Measurements from ENCODE around the gene ZBTB43. TPM values are rescaled to one million over a fixed set of nuclear protein-coding genes. Genes with fewer than 3 reads are reported as not detected.

ZBTB43 gene
- total RNA-seq, 2 donors from 2014 or later = 17.4 to 24.2 TPM

DNA sequence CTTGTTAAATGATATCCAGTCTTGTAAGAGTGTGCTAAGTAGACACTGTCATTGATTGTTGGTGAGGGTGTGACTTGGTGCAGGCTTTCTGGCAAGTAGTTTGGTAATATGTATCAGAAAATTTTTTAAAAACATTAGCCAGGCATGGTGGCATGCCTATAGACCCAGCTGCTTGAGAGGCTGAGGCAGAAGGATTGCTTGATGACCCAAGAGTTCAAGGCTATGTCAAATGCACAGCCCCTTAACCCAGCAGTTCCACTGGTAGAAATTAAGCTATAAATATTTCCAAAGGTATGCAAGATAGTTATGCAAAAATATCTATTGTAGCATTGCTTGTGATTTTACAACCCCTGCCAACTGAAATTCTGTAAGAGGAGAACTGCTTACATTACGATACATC, 24.2 kb downstream of the ZBTB43 start:
- no peaks in the 10 kb centered on the region for H3K27me3 Mint-ChIP-seq (ENCODE audit: insufficient read depth)
- DNase-seq = no peak
- H3K9me3 Mint-ChIP-seq = no peaks in the 10 kb centered on the region
- peaks cover 50% of the 10 kb centered on the region for H3K36me3 Mint-ChIP-seq (ENCODE audit: low read depth)
- no peak overlapping the region for H3K27ac Mint-ChIP-seq
- Histone ChIP-seq H3K4me1 (ENCODE audit: control insufficient read depth, insufficient read depth, low read length) (no peaks in the 10 kb centered on the region), H3K9ac (ENCODE audit: extremely low read depth, low read length, poor library complexity, severe bottlenecking) (no peak overlapping the region), H3K27me3 (ENCODE audit: control insufficient read depth, insufficient read depth, low read length, poor library complexity, severe bottlenecking) (no peaks in the 10 kb centered on the region), H3K27ac (ENCODE audit: low read depth, low read length) (no peak overlapping the region), H3K9me3 (ENCODE audit: control insufficient read depth, low read length) (no peaks in the 10 kb centered on the region), H3K36me3 (ENCODE audit: control insufficient read depth, insufficient read depth, low read length) (peaks cover 40% of the 10 kb centered on the region), H3K4me3 (ENCODE audit: low read length) (no peak overlapping the region)
- no peak overlapping the region for H3K4me3 Mint-ChIP-seq
- no peak for TF ChIP-seq CTCF (conservative IDR thresholded peaks at IDR 0.05)
- peaks cover 7% of the 10 kb centered on the region for H3K4me1 Mint-ChIP-seq
- 100% methylated on average over 1 of the region's 1 CpG; no CpG with 5 or more reads in 1 of the 2 experiments for WGBS, 2 experiments (ENCODE audit: insufficient coverage in 1 of 2, insufficient read length in 1 of 2)

DNA sequence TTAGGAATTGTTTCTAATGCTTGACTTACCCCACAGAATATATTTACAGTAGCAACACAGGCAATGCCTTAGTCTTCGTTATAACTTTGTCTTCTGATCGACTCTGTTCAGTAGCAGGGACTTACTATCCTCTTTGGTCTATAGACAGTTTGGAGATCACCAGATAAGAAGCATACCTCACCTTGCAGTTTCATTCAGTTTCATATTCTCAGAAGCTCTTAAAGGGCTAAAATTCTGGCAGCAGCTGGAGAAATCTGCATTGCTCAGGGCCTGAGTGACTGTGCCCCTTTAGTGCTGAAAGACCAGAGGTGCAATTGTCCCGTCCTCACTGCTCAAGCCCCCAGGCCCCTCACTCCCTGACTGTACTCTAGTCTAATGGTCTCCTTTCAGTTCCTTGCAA, 26.0 kb downstream of the ZBTB43 start:
- no peak for DNase-seq
- Mint-ChIP-seq H3K4me1 (no peaks in the 10 kb centered on the region), H3K27me3 (ENCODE audit: insufficient read depth) (no peaks in the 10 kb centered on the region)

DNA sequence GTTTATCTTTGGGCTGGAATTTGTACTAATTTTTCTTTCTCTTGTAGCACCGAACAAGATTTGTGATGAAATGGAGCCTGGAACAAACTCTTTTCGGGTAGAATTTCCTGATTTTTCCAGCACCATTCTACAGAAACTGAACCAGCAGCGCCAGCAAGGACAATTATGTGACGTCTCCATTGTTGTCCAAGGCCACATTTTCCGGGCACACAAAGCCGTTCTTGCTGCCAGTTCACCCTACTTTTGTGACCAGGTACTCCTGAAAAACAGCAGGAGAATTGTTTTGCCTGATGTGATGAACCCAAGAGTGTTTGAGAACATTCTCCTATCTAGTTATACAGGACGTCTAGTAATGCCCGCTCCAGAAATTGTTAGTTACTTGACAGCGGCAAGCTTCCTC, 27.6 kb downstream of the ZBTB43 start:
- Histone ChIP-seq H3K9ac (ENCODE audit: extremely low read depth, low read length, poor library complexity, severe bottlenecking) (no peak overlapping the region), H3K4me1 (ENCODE audit: control insufficient read depth, insufficient read depth, low read length) (no peaks in the 10 kb centered on the region), H3K4me3 (ENCODE audit: low read length) (no peak overlapping the region), H3K36me3 (ENCODE audit: control insufficient read depth, insufficient read depth, low read length) (peaks cover 47% of the 10 kb centered on the region), H3K27ac (ENCODE audit: low read depth, low read length) (no peak overlapping the region), H3K9me3 (ENCODE audit: control insufficient read depth, low read length) (no peaks in the 10 kb centered on the region), H3K27me3 (ENCODE audit: control insufficient read depth, insufficient read depth, low read length, poor library complexity, severe bottlenecking) (no peaks in the 10 kb centered on the region)
- H3K4me1 Mint-ChIP-seq = no peaks in the 10 kb centered on the region
- no peaks in the 10 kb centered on the region for H3K9me3 Mint-ChIP-seq
- WGBS, 2 experiments (ENCODE audit: insufficient coverage in 1 of 2, insufficient read length in 1 of 2) = 94% methylated on average over 9 of the region's 9 CpGs
- no peaks in the 10 kb centered on the region for H3K27me3 Mint-ChIP-seq (ENCODE audit: insufficient read depth)
- H3K36me3 Mint-ChIP-seq (ENCODE audit: low read depth) = peaks cover 43% of the 10 kb centered on the region
- no peak for DNase-seq
- no peak overlapping the region for H3K4me3 Mint-ChIP-seq
- no peak overlapping the region for H3K27ac Mint-ChIP-seq
- TF ChIP-seq CTCF (conservative IDR thresholded peaks at IDR 0.05) = no peak

More for the DNA sequence above, 26.0 kb downstream of the ZBTB43 start:
- TF ChIP-seq CTCF (conservative IDR thresholded peaks at IDR 0.05) = no peak
- no peaks in the 10 kb centered on the region for H3K4me1 ChIP-seq (ENCODE audit: control insufficient read depth, insufficient read depth, low read length)
- H3K27ac ChIP-seq (ENCODE audit: low read depth, low read length) = no peak overlapping the region
- H3K9me3 ChIP-seq (ENCODE audit: control insufficient read depth, low read length) = no peaks in the 10 kb centered on the region
- H3K27ac Mint-ChIP-seq = no peak overlapping the region
- H3K4me3 ChIP-seq (ENCODE audit: low read length) = no peak overlapping the region
- no peak overlapping the region for H3K4me3 Mint-ChIP-seq
- WGBS, 2 experiments (ENCODE audit: insufficient coverage in 1 of 2, insufficient read length in 1 of 2) = 87 to 91% methylated on average over 3 of the region's 3 CpGs
- no peaks in the 10 kb centered on the region for H3K27me3 ChIP-seq (ENCODE audit: control insufficient read depth, insufficient read depth, low read length, poor library complexity, severe bottlenecking)
- no peak overlapping the region for H3K9ac ChIP-seq (ENCODE audit: extremely low read depth, low read length, poor library complexity, severe bottlenecking)
- H3K36me3 ChIP-seq (ENCODE audit: control insufficient read depth, insufficient read depth, low read length) = peaks cover 52% of the 10 kb centered on the region
- no peaks in the 10 kb centered on the region for H3K9me3 Mint-ChIP-seq
- H3K36me3 Mint-ChIP-seq (ENCODE audit: low read depth) = peaks cover 44% of the 10 kb centered on the region

Data from endodermal cell (in vitro differentiated cells).